ENCODE measurements around the gene EYS.

DNA sequence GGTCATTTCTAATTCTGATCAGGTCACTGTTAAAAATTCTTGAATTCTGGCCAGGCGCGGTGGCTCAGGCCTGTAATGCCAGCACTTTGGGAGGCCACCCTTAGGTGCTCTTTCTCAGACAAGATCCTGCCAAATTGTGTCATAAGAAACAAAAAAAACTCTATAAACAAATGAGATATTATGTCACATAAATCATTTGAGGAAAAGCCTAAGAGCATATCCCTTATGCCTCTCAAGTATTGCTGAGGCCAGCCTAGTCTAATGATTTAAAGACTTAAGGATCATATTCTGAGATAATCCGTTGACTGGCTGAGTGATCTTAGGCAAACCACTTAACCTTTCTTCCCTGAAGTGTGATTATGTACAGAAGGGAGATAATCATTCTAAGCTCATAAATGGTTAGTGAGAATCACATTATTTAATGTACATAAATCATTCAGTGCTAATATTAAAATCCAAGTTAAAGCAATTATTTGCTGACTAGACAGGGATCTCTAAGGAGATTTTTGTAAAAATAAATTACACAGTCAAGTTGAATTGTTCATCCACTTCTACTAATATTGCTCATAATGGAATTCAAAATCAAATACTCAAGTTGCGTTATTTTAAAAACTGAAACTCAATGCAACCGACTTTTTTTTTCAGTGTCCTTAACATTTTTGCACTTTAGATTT is 1706.1 kb downstream of the EYS start:
- no peak for TF ChIP-seq ZNF24 (IDR thresholded peaks at IDR 0.05)
- TF ChIP-seq, protein P1, sequence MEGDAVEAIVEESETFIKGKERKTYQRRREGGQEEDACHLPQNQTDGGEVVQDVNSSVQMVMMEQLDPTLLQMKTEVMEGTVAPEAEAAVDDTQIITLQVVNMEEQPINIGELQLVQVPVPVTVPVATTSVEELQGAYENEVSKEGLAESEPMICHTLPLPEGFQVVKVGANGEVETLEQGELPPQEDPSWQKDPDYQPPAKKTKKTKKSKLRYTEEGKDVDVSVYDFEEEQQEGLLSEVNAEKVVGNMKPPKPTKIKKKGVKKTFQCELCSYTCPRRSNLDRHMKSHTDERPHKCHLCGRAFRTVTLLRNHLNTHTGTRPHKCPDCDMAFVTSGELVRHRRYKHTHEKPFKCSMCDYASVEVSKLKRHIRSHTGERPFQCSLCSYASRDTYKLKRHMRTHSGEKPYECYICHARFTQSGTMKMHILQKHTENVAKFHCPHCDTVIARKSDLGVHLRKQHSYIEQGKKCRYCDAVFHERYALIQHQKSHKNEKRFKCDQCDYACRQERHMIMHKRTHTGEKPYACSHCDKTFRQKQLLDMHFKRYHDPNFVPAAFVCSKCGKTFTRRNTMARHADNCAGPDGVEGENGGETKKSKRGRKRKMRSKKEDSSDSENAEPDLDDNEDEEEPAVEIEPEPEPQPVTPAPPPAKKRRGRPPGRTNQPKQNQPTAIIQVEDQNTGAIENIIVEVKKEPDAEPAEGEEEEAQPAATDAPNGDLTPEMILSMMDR (IDR thresholded peaks at IDR 0.05 in 2 of 3, conservative IDR thresholded peaks at IDR 0.05 in 1 of 3; ENCODE audit: insufficient read depth in 2 of 3, low read depth in 1 of 3, low read length in 3 of 3): no peak
- TF ChIP-seq BRCA1 (IDR thresholded peaks at IDR 0.05): no peak
- TF ChIP-seq BRCA1 (CRISPR knock-in tag; IDR thresholded peaks at IDR 0.05): no peak
- TF ChIP-seq RBM39 (optimal IDR thresholded peaks at IDR 0.05; ENCODE audit: low read depth, low read length): no peak
- TF ChIP-seq TEAD4 (IDR thresholded peaks at IDR 0.05; ENCODE audit: low read length): no peak
- TF ChIP-seq TEAD4 (CRISPR knock-in tag; IDR thresholded peaks at IDR 0.05; ENCODE audit: borderline replicate concordance): no peak
- no peak for TF ChIP-seq NFIX (CRISPR knock-in tag; IDR thresholded peaks at IDR 0.05; ENCODE audit: low read depth)
- TF ChIP-seq PHTF2 (CRISPR knock-in tag; IDR thresholded peaks at IDR 0.05): no peak
- TF ChIP-seq, protein P2, sequence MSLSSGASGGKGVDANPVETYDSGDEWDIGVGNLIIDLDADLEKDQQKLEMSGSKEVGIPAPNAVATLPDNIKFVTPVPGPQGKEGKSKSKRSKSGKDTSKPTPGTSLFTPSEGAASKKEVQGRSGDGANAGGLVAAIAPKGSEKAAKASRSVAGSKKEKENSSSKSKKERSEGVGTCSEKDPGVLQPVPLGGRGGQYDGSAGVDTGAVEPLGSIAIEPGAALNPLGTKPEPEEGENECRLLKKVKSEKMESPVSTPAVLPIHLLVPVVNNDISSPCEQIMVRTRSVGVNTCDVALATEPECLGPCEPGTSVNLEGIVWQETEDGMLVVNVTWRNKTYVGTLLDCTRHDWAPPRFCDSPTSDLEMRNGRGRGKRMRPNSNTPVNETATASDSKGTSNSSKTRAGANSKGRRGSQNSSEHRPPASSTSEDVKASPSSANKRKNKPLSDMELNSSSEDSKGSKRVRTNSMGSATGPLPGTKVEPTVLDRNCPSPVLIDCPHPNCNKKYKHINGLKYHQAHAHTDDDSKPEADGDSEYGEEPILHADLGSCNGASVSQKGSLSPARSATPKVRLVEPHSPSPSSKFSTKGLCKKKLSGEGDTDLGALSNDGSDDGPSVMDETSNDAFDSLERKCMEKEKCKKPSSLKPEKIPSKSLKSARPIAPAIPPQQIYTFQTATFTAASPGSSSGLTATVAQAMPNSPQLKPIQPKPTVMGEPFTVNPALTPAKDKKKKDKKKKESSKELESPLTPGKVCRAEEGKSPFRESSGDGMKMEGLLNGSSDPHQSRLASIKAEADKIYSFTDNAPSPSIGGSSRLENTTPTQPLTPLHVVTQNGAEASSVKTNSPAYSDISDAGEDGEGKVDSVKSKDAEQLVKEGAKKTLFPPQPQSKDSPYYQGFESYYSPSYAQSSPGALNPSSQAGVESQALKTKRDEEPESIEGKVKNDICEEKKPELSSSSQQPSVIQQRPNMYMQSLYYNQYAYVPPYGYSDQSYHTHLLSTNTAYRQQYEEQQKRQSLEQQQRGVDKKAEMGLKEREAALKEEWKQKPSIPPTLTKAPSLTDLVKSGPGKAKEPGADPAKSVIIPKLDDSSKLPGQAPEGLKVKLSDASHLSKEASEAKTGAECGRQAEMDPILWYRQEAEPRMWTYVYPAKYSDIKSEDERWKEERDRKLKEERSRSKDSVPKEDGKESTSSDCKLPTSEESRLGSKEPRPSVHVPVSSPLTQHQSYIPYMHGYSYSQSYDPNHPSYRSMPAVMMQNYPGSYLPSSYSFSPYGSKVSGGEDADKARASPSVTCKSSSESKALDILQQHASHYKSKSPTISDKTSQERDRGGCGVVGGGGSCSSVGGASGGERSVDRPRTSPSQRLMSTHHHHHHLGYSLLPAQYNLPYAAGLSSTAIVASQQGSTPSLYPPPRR (CRISPR knock-in tag; IDR thresholded peaks at IDR 0.05; ENCODE audit: borderline replicate concordance): no peak
- TF ChIP-seq, protein P3, sequence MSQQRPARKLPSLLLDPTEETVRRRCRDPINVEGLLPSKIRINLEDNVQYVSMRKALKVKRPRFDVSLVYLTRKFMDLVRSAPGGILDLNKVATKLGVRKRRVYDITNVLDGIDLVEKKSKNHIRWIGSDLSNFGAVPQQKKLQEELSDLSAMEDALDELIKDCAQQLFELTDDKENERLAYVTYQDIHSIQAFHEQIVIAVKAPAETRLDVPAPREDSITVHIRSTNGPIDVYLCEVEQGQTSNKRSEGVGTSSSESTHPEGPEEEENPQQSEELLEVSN (IDR thresholded peaks at IDR 0.05; ENCODE audit: borderline replicate concordance in 1 of 2, extremely low read depth in 1 of 2, insufficient read depth in 1 of 2, insufficient read length in 1 of 2, low read depth in 1 of 2, low read length in 1 of 2, poor library complexity in 1 of 2, severe bottlenecking in 1 of 2): no peak
- no peak for TF ChIP-seq HDAC1 (IDR thresholded peaks at IDR 0.05)
